NCI-H2081 treated with DMSO at 0.1 percent for 48 hours (cell line): ENCODE data around the gene BRD4.

ENCODE experiments used
- DNase-seq: peaks from one replicate; lab custom pipeline; 2025; lab: John Stamatoyannopoulos, UW

Gene BRD4

DNA sequence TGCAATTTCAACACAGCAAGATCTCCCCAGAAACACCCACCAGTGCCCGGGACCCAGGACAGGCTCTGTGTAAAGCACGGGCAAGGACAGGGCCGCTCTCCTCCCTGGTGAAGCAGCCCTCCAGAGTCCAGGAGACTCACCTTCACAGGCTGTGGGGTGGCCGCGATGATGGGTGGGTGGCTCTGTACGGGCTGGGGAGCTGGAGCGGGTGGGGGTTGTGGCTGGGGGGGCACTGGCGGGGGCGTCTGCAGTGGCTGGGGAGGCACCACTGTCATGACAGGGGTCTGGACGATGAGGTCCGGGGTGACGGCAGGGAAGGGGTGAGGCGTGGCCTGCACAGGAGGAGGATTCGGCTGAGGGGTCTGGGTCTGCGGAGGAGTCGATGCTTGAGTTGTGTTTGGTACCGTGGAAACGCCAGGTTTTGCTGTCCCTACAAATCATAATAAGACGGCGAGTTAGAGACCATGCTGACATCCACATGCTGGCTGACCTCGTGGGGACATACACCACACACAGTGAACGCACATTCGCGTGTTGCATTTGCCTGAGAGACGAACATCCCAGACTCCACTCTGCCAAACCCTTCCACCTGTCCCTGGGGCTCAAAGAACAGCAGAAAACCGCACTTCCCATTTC, 67.0 kb downstream of the BRD4 start:
- DNase-seq, result no peak

DNA sequence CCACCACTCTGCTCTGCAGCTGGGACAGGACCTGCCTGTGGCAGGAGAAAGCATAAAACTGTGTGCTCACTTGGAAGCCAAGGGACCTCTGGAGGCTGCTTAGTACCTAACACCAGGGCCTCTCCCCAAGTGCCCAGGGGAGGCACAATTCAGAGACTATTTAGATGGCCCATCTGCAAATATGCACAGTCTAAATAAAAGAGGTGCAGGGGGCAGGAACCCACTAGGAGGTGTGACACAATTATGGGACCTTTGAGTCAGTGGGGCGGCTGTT, 67.5 kb downstream of the BRD4 start:
- no peak for DNase-seq

DNA sequence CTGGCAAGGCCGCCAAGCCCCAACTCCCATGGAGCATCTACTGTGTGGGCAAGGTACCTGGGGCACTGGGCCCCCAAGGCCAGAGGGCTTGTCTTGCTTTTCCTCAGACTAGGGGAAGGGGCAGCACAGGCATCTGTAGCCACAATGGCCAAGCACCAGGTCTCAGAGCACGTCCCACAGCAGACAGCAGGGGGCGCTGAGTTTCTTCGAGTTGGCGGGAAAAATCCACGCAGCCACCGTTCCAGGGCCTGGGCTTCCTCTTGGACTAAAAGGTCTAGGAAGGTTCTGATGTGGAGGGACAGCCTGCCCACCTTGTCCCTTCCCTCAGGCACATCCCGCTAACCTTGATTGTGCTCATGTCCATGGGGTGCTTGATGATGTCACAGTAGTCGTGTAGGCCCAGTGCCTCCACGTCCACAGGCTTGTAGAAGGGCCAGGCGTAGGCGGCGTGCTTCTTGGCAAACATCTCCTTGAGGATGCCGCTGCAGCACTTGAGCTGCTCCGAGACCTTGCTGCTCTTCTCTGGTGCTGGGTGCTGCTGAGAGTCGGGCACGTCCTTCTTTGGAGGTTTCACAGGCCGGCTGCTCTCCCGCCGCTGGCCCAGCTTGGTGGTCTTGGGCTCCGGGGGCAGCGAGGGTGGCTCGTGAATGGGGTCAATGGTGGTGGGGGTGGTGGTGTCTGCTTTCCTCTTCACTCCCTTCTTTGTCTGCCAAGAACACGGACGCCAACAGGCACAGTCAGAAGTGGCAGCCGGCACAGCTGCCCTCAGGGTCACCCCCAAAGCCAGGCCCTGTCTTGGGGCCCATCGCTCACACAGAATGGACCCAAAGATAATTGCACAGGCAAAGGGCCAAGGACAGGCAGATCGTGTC, 68.0 kb downstream of the BRD4 start:
- no peak for DNase-seq

DNA sequence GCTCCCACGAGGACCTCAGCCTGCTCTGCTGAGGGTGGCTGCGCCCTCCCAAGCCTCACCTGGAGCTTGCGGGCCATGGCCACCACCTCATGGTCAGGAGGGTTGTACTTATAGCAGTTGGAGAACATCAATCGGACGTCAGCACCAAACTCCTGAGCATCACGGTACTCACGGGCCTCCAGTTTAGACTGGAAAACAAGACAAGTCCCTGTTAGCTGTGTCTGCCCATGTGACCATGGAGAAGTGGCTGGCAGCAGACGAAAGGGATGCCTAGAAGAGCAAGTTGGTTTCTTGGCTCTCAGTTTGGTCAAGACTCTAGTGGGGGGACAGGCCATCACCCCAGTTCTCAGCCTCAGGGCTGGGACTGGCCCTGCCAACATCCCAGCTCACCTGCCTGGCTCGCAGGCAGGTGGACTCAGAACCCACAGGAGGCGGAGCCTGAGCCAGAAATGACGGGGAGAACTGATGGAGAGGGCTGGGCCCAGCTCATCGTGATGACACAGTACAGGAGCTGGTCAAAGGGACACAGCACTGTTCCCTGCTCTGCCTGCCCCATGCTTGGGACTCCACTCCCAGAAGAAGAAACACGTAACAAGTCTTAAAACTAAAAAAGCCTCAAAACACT, 68.9 kb downstream of the BRD4 start:
- DNase-seq, result no peak

DNA sequence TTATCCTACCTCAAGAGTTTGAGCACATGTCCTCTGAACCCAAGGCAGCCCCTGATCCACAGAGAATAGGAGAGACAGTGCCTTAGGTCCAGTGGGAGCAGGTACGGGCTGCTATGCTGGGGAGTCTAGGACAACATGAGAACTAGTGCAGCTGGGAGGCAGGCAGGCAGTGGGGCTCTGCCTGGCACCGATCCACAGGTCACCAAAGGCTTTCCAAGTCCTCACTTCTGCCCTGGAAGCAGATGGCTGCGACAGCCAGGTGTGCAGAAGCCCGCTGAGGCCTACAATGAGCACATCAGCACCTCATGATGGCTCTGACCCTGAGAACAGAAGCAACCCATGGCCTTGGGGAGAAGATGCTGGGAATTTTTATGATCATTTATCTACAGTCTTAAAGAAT, 70.3 kb downstream of the BRD4 start:
- DNase-seq, result no peak

DNA sequence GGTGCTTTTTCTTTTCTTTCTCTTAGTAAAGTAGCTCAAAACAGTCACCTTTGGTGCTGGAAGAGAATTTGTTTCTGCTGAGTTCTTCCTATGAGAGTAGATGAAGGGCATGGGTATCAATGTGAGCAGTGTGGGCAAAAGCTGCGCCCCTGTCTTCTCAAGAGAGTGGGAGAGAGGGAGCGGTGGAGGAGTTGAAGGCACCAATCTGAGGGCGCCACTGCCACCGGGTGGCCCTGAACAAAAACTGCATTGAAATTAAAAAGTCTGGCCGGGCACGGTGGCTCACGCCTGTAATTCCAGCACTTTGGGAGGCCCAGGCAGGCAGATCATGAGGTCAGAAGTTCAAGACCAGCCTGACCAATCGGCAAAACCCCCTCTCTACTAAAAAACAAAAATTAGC, 71.4 kb downstream of the BRD4 start:
- DNase-seq, result no peak

DNA sequence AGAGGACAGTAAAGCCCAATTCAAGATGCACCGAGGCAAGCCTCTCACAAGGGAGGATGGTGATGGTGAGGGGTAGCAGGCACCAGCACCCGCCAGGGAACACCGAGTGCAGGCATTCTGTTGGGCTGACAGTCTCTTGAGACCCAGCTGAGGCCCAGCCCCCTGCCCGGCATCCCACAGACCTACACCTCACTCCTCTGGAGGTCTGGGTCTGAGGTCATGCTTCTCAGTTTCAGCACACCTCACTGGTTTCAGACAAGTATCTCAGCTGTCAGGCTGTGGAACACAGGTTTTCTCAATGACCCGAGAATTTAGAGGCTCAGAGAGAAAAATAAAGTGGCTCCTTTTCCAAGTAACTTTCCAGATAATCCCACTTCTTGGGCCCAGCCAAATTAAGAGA, 72.4 kb downstream of the BRD4 start:
- no peak for DNase-seq

DNA sequence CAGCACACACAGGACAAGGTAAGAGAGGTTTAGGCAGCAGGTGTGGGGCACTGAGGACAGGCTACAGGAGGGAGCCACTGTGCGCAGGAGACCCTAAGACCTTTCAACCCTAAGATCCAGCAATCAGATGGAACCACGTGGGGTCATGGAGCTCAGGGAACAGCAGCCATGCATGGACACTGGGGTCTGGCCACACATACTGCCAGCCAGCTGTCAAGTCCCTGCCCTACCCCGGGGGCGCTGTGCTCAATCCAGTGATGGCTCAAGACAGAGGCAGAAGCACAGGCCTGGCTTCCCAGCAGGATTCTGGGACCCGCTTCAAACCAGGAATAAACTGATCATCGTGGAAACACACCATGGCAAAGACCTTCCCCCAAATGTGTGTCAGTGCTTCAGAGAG, 74.6 kb downstream of the BRD4 start:
- no peak for DNase-seq

DNA sequence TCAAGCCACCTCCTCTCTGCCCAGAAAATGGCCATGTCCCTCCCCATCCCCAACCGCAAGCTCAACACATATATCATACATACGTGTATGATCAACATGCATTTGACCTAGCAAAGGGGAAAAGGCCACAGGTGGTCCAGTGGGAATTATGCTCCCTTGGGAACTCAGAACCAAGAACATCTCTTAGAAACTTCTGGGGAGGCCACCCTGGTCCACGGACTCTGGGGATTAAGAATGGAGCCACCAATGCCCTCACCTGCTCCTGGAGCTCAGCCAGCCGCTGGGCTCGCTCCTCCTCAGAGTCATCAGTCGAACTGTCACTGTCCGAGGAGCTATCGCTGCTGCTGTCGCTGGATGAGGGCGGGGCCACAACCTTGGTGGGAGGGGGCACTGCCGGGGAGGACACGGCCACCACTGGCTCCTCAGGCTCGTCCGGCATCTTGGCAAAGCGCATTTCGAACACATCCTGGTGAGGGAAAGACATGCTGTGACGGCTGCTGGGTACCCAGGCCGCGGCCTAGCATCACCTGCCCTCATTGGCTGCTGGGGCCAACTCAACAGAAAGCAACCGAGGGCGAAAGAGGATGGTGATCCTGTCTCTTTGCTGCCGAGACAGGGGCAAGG, 75.5 kb downstream of the BRD4 start:
- no peak for DNase-seq

DNA sequence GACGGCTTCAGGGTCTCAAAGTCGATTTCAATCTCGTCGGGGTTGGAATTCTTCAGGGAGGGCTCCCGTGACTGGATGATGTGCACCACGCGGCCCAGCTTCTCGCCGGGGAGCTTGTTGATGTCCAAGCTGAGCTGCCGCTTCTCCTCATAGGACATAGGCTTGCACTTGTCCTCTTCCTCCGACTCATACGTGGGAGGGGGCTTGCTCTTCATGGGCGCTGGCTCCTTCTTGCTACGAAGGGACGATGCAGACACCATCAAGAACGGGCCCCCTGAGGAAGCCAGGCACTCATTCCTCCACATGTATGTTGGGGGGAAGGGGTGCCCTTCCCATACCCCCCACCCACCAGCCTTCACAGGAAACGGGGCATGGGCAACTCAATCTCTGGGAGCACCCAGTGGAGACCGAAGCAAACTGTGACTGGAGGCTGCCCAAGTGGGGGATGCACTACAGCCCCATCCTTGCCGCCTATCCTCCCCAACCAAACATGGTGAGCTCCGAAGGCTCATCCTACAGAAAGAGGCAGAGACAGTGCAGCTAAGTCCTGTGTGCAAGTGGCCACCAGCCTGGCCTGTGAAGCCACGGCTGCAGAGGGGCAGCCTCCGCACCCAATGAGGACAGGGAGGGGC, 76.9 kb downstream of the BRD4 start:
- no peak for DNase-seq

DNA sequence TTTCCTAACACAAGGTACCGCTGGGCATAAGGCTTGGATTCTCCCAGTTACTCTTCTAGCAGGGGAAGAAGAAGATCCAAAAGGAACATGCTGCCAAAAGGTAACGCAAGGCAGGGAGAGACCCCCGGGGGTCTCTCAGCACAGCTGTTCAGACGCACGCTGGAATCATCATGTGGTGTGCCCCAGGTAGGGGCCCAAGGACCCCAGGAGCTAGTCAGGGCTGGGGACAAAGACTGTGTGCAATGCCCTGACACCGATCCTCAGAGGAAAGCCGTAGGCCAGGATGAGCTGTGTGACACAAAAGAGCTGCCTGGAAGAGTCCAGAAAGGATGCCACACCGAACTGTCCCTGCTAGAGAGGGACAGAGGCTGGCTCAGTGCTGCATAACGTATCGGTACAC, 77.8 kb downstream of the BRD4 start:
- DNase-seq, result no peak

DNA sequence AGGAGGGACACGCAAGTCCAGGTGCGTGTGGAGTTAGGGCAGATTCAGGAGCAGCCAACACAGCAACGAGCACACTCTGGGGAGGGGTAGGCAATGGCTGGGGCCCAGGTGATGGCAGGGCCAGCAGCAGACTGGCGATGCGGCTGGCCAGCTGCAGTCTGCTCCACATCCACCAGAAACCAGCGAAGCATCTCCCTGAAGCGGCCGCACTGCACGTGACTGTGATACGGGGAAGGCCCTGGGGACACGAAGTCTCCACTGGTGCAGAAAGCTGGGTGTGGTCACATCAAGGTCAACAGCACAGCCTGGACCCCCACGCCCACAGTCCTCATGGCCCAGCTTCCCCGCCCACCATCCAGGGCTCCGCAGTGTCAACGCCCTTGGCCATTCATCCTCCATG, 78.8 kb downstream of the BRD4 start:
- no peak for DNase-seq

DNA sequence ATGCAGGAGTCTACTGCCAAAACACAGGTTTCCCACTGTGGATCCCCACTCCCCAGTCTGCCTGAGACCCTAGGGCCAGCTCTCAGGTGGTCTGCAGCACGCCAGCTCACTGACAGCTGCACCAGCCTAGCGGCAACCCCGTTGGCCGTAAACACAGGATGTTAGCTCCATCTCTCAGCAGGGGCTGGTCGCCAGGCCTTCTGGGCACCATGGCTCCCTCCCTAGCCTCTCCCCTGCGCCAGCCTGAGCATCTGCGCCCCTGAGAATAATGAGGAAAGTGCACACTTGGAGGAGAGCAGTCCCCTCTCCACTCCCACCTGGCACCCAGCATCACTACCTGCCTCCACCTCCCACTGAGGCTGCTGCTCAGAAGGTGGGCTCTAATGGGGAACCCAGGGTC, 79.3 kb downstream of the BRD4 start:
- DNase-seq, result no peak

DNA sequence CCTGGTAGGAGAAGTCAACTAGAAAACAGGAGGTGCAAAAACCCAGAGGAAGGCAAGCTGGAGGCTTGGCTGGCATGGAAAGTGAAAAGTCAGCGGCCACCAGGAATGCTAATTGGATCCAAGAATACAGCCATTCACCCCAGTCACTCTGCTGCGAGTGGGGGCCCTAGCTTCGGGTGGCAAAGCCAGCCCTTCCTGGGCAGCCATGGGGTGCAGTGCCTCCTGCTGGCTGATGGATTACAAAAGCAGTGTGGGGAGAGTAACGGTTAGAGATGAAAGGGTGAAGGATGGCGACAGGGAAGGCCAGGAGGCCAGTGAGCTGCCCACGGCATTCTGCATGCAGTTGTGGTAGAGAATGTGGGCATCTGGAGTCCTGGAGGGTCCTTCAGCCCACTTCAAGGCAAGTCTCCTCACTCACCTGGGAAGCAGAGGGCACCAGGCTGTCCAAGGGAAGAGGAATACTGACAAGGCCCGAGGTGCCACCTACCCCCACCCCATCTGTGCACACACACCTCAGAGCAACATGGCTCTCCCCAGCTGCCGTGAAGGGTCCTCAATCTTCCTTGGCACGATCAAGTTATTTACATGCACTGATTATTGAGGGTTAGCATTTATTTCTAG, 79.8 kb downstream of the BRD4 start:
- no peak for DNase-seq

DNA sequence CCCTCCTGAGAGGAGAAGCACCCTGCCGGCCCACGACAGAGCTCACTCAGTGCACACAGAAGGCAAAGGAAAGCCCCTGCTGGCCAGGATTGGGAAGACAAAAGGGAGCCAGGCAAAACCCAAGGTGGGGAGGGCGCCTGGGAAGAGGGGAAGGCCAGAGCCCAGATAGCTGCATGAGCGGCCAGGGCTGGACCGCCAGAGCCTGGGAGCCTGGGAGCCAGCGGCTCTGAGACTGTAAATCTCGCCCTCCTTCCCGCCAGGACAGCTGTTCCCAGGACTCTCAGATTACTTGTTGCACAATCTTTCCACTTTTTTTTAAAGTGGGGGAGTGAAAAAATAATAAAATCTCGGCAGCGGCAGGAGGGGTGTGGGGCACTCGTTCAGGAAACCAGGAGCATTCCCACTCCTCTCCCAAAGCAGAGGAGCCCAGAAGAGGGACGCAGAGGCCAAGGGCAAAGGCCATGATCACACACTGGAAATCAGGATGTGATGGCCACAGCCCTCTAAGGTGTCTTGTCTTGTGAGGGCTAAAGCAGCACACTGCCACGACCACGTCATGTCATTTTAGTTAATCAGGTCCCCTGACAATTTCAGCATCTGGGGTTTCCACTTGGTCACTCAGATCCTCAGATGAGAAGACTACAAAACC, 80.5 kb downstream of the BRD4 start:
- DNase-seq, result no peak

DNA sequence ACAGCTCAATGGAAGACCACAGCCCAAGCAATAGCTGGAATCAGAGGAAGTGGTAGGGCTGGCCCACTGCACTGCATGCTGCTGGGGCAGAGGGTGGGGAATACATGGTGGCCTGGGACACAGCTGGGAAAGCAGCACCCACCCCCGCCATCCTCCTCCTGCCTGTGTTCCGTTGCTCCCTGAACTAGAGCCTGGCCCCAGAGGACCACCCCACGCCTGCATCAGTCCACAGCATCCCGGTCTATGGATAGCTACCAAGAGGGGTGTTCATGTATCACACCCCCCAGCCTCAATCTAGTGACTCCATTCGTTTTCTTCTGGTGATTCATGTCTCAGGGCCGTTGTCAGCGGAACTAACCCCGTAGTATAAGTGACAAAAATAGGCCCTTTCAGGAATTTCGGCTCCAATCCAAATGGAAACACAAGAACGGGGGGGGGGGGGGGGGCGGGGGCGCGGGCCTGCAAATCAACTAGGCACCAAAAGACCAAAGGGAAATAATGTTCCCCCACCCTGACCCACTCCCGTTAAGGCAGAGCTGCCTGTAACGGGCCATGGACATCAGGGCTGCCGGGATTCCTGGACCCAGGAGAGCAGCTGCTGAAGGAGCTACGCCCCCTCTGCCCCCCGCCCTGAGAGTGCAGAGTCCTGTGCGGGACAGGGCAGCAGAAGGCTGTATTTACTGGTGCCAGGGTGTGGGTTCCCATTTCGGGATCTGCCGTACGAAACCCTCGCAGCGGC, 81.2 kb downstream of the BRD4 start:
- DNase-seq, result no peak

DNA sequence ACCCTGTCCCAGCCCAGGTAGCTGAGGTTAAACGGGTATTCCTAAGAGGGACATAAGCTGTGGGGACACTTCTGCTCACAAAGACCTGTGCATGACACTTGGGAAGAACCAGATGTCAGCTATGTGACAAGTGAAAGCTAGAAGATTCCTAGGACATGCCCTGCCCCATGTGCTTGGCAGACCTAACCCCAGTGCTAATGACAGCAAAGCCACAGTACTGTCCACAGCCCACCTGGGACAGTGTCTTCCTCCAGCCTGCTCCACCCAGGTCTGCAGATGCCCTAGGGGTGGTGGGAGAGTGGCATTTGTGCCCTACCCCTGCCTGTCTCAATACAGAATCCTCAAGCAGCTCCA, 81.7 kb downstream of the BRD4 start:
- no peak for DNase-seq

DNA sequence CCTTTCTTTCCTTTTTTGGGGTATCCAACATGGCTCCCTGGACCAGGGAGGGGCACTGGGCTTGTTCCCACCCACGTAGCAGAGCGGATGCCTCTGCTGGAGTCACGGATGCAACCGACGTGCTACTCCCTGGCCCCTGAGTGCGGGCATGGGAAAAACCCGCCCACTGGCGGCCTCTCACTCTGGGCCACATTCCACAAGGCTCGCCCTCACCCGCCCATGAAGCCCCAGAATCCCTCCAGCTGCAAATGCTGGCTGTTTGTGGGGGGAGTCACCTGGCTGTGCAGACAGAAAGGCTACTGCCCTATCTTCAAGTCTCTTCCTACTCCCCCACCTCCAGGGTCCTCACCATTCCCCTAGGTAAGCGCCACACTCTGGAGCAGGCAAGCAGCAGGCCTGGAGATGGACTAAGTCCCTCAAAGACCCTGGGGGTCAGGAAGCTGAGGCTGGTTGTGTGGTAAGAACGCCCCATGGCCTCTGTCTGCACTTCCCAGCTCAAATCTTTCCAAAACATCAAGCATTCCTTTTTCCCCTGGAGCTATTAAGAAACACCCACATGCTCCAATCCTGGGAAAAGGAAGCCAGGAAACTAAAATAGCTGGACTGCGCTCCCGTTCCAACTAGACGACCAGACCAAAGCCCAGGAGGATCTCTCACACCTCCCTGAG, 82.2 kb downstream of the BRD4 start:
- no peak for DNase-seq

DNA sequence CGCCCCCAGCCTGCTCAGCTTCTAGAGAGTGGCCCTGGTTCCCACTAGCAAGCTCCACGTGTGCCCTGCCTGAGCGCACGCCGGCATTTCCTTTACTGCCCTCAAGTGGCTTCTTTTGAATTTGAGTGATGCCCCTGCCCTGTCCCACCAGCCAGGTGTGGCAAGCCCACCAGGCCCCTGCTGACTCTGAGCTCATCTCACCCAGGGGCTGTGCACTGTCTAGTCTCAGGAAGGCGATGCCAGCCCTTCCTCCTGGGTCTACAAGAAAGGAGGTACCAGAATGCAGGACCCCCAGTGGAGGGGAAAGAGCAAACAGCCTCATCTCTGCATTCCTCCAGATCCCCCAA, 82.8 kb downstream of the BRD4 start:
- no peak for DNase-seq

DNA sequence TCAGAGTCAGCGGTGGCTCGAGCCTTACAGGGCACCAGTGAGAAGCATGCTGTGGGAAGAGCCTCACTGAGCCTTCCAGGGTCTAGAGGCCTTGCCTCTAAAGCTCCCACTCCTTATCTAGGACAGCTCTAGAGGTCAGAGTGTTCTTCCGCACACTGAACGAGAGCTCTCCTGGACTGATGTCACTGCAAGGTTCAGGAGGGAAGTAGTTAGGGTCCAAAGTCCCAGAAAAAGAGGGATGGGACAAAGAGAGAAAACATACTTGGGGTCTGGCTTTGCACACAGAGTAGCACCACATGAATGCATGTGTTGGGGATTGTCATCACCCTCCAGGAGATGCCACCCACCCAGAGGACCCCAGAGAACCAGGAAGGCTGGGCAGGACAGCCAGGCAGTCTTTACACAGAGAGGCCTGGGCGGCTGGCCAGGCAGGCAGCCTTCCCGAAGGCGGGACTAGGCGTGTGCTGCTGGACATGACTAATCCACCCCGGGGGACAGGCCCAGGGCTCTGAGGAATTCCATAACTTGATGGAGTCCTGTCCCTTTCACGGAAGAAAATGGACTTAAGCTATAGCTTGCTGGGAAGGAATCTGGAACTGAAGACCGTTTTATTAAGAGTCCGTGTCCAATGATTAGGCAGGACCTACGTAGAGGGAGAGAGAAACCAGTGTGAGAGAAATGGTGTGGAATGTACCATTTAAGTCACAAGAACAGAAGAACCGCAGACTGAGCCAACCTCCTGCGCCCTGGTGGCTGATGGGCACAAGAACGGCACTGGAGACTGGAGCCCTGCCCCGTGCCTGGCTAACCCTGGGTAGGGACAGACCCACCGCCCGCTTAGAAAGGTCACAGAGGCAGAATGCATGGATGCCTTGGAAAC, 83.5 kb downstream of the BRD4 start:
- DNase-seq, result no peak
